PFSK-1 (cell line): ENCODE measurements around the gene OR2W3.

Experiments used
- REST ChIP-seq, 2 experiments: IDR thresholded peaks; 2 replicates each; pipeline versions ENCODE4 v1.6.1 to v1.8.0; 2011 to 2012; ENCODE audit warnings: low read depth in 2 of 2, low read length in 2 of 2, control low read depth in 1 of 2, inconsistent platforms in 1 of 2, mild to moderate bottlenecking in 1 of 2, moderate library complexity in 1 of 2; ENCODE audit not compliant: insufficient read depth in 1 of 2
- SIN3A ChIP-seq: IDR thresholded peaks from 2 replicates; pipeline ENCODE4 v1.6.1; 2012; ENCODE audit warnings: mild to moderate bottlenecking, low read length, moderate library complexity, borderline replicate concordance; ENCODE audit not compliant: insufficient read depth

- TF ChIP-seq SIN3A (no peak), REST (IDR thresholded peaks at IDR 0.05; ENCODE audit: insufficient read depth in 1 of 2, low read depth in 2 of 2, low read length in 2 of 2) (no peak)
These were observed 10.6 kb downstream of the OR2W3 start for GRCh38 chr1:247905910-247906503.
